Naive thymus-derived CD4-positive, alpha-beta T cell (primary cell): ENCODE results near the gene CADM2. TPM values are rescaled to one million over a fixed set of nuclear protein-coding genes. Genes with fewer than 3 reads are reported as not detected.

Experiments used
- ATAC-seq: fragments of 150-1000 bp; cut with Tn5 transposase; 2 replicates; pipeline ENCODE4 v1.10.0; 2021; ENCODE audit warnings: mild to moderate bottlenecking, moderate library complexity
- CTCF ChIA-PET: fragments of 350-600 bp; sonication (Branson Sonifier 250); formaldehyde crosslinking; loops from one replicate; lab custom pipeline; 2021; ENCODE audit warnings: antibody characterized with exemption; lab: Charles Lee
- POLR2A ChIA-PET: fragments of 350-600 bp; sonication (Branson Sonifier 250); formaldehyde crosslinking; loops from one replicate; lab custom pipeline; 2021; ENCODE audit warnings: antibody characterized with exemption, inconsistent platforms; lab: Charles Lee
- DNase-seq, 9 donors: peaks; one replicate each; pipeline versions ENCODE4 v3.0.0 to v3.0.0-alpha.2; 2020 to 2022; ENCODE audit warnings: mixed read lengths in 1 of 9
- H3K27ac ChIP-seq: one replicate; pipeline ENCODE4 v1.7.0; 2013; ENCODE audit warnings: mild to moderate bottlenecking, low read depth, low read length, moderate library complexity
- H3K27me3 ChIP-seq, 2 donors: one replicate each; pipeline ENCODE4 v1.7.0; 2013; ENCODE audit warnings: low read length in 2 of 2, mild to moderate bottlenecking in 2 of 2, moderate library complexity in 2 of 2; ENCODE audit not compliant: control insufficient read depth in 2 of 2, insufficient read depth in 2 of 2
- H3K36me3 ChIP-seq, 3 experiments: 1 replicate in 2 of 3; 2 replicates in 1 of 3; pipeline ENCODE4 v1.7.0; 2013; ENCODE audit warnings: low read length in 3 of 3, mild to moderate bottlenecking in 3 of 3, moderate library complexity in 1 of 3; ENCODE audit not compliant: insufficient read depth in 3 of 3, control insufficient read depth in 2 of 3
- H3K4me1 ChIP-seq, 2 donors: one replicate each; pipeline ENCODE4 v1.7.0; 2013; ENCODE audit warnings: low read length in 2 of 2, mild to moderate bottlenecking in 2 of 2, moderate library complexity in 1 of 2; ENCODE audit not compliant: control insufficient read depth in 2 of 2, insufficient read depth in 2 of 2
- H3K4me3 ChIP-seq: 2 replicates; pipeline ENCODE4 v1.7.0; 2013; ENCODE audit warnings: mild to moderate bottlenecking, low read length
- H3K9me3 ChIP-seq, 3 experiments: 1 replicate in 2 of 3; 2 replicates in 1 of 3; pipeline ENCODE4 v1.7.0; 2013; ENCODE audit warnings: low read length in 3 of 3; ENCODE audit not compliant: control insufficient read depth in 2 of 3
- H3K27ac Mint-ChIP-seq, 9 donors: one replicate each; pipeline ENCODE4 v1.8.0; 2020 to 2022; ENCODE audit warnings: mixed read lengths in 9 of 9, mild to moderate bottlenecking in 8 of 9, moderate library complexity in 5 of 9, inconsistent platforms in 2 of 9
- H3K27me3 Mint-ChIP-seq, 5 donors: one replicate each; pipeline ENCODE4 v1.8.0; 2021 to 2022; ENCODE audit warnings: mixed read lengths in 5 of 5, mild to moderate bottlenecking in 1 of 5
- H3K36me3 Mint-ChIP-seq, 5 donors: one replicate each; pipeline ENCODE4 v1.8.0; 2020 to 2022; ENCODE audit warnings: mixed read lengths in 5 of 5, mild to moderate bottlenecking in 3 of 5, inconsistent platforms in 1 of 5
- H3K4me1 Mint-ChIP-seq, 7 donors: one replicate each; pipeline ENCODE4 v1.8.0; 2020 to 2022; ENCODE audit warnings: mixed read lengths in 7 of 7, mild to moderate bottlenecking in 3 of 7, inconsistent platforms in 1 of 7
- H3K4me3 Mint-ChIP-seq, 10 donors: one replicate each; pipeline ENCODE4 v1.8.0; 2020 to 2022; ENCODE audit warnings: mild to moderate bottlenecking in 10 of 10, mixed read lengths in 10 of 10, moderate library complexity in 6 of 10, inconsistent platforms in 2 of 10
- H3K9me3 Mint-ChIP-seq, 11 donors: one replicate each; pipeline ENCODE4 v1.8.0; 2020 to 2022; ENCODE audit warnings: mixed read lengths in 11 of 11, mild to moderate bottlenecking in 4 of 11, inconsistent platforms in 1 of 11, moderate library complexity in 1 of 11
- intact Hi-C, 2 donors: fragments of 100-400 bp; cut with micrococcal nuclease; formaldehyde crosslinking; loops; one replicate each; pipeline ENCODE4 v1.15.1; 2023
- polyA plus RNA-seq, 2 donors: library from polyadenylated mRNA; unstranded; fragments of 300-500 nt; fragmentation: Illumina TruSeq; gene quantifications; one replicate each; pipeline ENCODE4 v1.2.3, GENCODE V29; 2021
- total RNA-seq, 6 experiments: library from RNA in 5 of 6; stranded (reverse) in 5 of 6; gene quantifications; 1 replicate in 5 of 6; 2 replicates in 1 of 6; pipeline ENCODE4 v1.2.3 and lab custom pipeline; 2021 to 2026

Gene CADM2
- total and polyA plus RNA-seq, 7 experiments from 2014 or later = 0.40 TPM; not detected in 6

DNA sequence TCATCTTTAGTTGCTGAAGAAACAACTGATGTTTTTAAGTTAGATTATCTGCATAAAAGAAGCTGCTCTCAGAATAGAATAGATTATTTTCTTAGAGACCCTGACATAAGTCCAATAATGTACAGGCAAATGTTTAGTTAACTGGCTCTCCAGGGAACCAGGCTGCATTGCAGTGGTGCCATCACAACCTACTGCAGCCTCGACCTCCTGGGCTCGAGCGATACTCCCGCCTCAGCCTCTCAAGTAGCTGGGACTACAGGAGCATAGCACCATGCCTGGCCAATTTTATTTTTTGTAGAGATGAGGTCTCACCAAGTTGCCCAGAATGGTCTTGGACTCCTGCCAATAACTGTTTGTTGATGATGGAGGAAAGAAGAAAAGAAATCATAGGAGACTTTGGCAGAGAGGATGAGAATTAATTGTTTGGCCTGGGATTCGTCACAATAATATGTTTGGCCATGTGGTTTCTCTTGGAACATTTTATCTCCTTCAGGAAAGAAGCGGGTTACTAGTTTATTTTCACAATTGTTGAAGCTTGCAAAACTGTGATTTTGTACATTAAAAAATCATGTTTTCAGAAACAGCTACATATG is 429.2 kb downstream of the CADM2 start:
- ATAC-seq (no peak), DNase-seq (no peak)
- Histone ChIP-seq H3K9me3 (no peaks in the 10 kb centered on the region), H3K27ac (no peak overlapping the region), H3K36me3 (no peaks in the 10 kb centered on the region), H3K4me3 (no peak overlapping the region), H3K27me3 (no peaks in the 10 kb centered on the region), H3K4me1 (no peaks in the 10 kb centered on the region)
- no peaks in the 10 kb centered on the region for H3K4me1 Mint-ChIP-seq
- no peak overlapping the region for H3K4me3 Mint-ChIP-seq
- peaks cover 0 to 26% (median 3%) of the 10 kb centered on the region in 11 donors for H3K9me3 Mint-ChIP-seq
- H3K27me3 Mint-ChIP-seq = no peaks in the 10 kb centered on the region
- no peaks in the 10 kb centered on the region for H3K36me3 Mint-ChIP-seq
- POLR2A ChIA-PET = no interaction called here
- CTCF ChIA-PET = no interaction called here
- no peak overlapping the region for H3K27ac Mint-ChIP-seq
- intact Hi-C loops = no loop called here

DNA sequence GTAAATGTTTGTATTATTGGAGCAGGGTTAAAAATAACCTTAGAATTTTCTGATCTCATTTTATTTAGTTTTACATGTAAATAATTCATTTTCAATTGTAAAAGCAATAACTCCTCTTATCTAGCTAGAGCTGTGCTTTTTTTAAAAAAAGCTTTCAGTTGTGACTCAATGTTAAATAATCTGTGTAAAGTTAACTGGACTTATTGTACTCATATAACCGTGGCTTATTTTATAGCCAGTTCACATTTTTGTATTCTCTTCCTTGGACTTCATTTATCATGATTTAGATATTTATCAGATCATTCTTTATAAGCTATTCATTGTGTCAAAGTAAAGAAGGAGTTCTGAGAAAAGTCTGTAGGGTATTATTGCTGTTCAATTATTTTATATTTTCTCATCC is 435.6 kb downstream of the CADM2 start:
- Histone ChIP-seq H3K4me1 (no peaks in the 10 kb centered on the region), H3K27me3 (no peaks in the 10 kb centered on the region), H3K36me3 (no peaks in the 10 kb centered on the region), H3K4me3 (no peak overlapping the region), H3K27ac (no peak overlapping the region), H3K9me3 (no peaks in the 10 kb centered on the region)
- Mint-ChIP-seq H3K9me3 (peaks cover 0 to 19% (median 2%) of the 10 kb centered on the region in 11 donors), H3K27me3 (no peaks in the 10 kb centered on the region), H3K4me3 (no peak overlapping the region), H3K36me3 (no peaks in the 10 kb centered on the region), H3K27ac (no peak overlapping the region), H3K4me1 (no peaks in the 10 kb centered on the region)
- DNase-seq = no peak
- ChIA-PET POLR2A (no interaction called here), CTCF (no interaction called here)
- ATAC-seq = no peak
- intact Hi-C loops = no loop called here

DNA sequence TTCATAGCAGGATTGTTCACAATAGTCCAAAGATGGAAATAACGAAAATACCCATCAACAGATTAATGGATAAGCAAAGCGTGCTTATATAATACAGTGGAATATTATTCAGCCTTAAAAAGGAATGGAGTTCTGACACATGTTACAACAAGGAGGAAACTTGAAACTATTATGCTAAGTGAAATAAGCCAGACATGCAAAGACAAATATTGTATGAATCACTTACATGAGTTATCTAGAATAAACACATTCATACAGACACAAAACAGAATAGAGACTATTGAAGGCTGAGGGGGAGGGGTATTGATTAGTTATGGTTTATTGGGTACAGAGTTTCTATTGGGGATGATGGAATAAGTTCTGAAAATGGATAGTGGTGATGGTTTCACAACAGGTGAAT is 438.6 kb downstream of the CADM2 start:
- Histone ChIP-seq H3K4me1 (no peaks in the 10 kb centered on the region), H3K27ac (no peak overlapping the region), H3K9me3 (no peaks in the 10 kb centered on the region), H3K36me3 (no peaks in the 10 kb centered on the region), H3K27me3 (no peaks in the 10 kb centered on the region), H3K4me3 (no peak overlapping the region)
- no peak overlapping the region for H3K4me3 Mint-ChIP-seq
- H3K27me3 Mint-ChIP-seq = no peaks in the 10 kb centered on the region
- no peaks in the 10 kb centered on the region for H3K36me3 Mint-ChIP-seq
- POLR2A ChIA-PET = no interaction called here
- CTCF ChIA-PET = no interaction called here
- intact Hi-C loops = no loop called here
- peaks cover 0 to 14% (median 4%) of the 10 kb centered on the region in 11 donors for H3K9me3 Mint-ChIP-seq
- H3K27ac Mint-ChIP-seq = no peak overlapping the region
- ATAC-seq (no peak), DNase-seq (no peak)
- no peaks in the 10 kb centered on the region for H3K4me1 Mint-ChIP-seq

DNA sequence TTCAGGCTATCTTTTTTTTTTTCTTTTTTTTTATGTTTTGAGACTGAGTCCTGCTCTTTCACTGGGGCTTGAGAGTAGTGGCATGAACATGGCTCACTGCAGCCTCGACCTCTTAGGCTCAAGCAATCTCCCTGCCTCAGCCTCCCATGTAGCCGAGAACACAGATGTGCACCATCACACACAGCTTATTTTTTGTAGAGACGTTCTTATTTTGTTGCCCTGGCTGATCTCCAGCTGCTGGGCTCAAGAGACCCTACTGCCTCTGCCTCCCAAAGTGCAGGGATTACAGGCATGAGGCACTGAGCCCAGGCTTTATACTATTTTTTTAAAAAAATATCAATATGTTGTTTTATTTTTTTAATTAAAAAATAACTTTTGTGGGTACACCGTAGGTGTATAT is 467.3 kb downstream of the CADM2 start:
- H3K4me3 ChIP-seq = no peak overlapping the region
- H3K4me1 Mint-ChIP-seq = no peaks in the 10 kb centered on the region
- H3K36me3 ChIP-seq = no peaks in the 10 kb centered on the region
- intact Hi-C loops = no loop called here
- H3K9me3 ChIP-seq = no peaks in the 10 kb centered on the region
- CTCF ChIA-PET = no interaction called here
- H3K27me3 ChIP-seq = no peaks in the 10 kb centered on the region
- POLR2A ChIA-PET = no interaction called here
- no peak overlapping the region for H3K4me3 Mint-ChIP-seq
- H3K36me3 Mint-ChIP-seq = no peaks in the 10 kb centered on the region
- H3K27me3 Mint-ChIP-seq = no peaks in the 10 kb centered on the region
- DNase-seq (no peak), ATAC-seq (no peak)
- no peak overlapping the region for H3K27ac ChIP-seq
- H3K27ac Mint-ChIP-seq = no peak overlapping the region
- H3K4me1 ChIP-seq = no peaks in the 10 kb centered on the region
- peaks cover 0 to 14% (median 3%) of the 10 kb centered on the region in 11 donors for H3K9me3 Mint-ChIP-seq

DNA sequence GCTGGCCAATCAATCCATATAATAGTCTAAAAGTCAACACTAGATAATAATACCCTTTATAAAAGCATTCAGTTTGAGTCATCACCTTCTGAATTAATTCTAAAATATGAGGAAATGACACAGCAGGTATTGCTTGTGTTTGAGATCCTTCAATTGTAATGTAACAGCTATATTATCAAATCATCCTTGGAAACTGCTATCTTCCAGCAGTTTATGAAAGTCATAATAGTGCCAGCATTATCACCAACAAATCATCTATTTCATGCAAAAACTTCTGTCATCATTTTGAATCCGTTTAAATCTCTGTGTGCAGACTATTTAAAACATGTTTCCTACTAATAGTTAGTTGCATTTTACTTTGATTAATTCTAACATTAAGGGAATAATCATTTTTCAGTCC is 468.7 kb downstream of the CADM2 start:
- CTCF ChIA-PET = no interaction called here
- POLR2A ChIA-PET = no interaction called here
- no peaks in the 10 kb centered on the region for H3K36me3 ChIP-seq
- Mint-ChIP-seq H3K36me3 (no peaks in the 10 kb centered on the region), H3K4me1 (no peaks in the 10 kb centered on the region), H3K9me3 (peaks cover 0 to 24% (median 5%) of the 10 kb centered on the region in 11 donors), H3K4me3 (no peak overlapping the region), H3K27me3 (no peaks in the 10 kb centered on the region), H3K27ac (no peak overlapping the region)
- H3K9me3 ChIP-seq = no peaks in the 10 kb centered on the region
- no peaks in the 10 kb centered on the region for H3K4me1 ChIP-seq
- no peak overlapping the region for H3K4me3 ChIP-seq
- intact Hi-C loops = no loop called here
- ATAC-seq = no peak
- H3K27ac ChIP-seq = no peak overlapping the region
- H3K27me3 ChIP-seq = no peaks in the 10 kb centered on the region
- DNase-seq = no peak

DNA sequence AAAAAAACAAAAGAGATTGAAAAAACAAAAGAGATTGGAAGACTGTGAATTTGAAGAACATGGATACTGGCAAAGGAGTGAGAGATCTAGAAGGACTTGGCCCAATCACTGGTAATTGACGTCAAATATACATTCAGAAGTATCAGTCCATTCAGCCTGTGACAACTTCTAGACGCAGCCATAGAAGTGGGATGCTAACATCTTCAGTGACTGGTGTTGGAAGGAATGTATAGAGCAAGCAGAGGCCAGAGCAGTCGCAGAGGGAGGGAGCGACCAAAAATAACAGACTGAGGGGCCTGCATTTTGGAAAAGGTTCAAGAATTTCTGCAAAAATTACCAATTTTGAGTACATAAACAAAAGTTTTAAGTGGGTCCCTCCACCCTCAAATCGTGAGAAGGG is 473.3 kb downstream of the CADM2 start:
- Mint-ChIP-seq H3K9me3 (peaks cover 2 to 22% (median 5%) of the 10 kb centered on the region in 11 donors), H3K4me1 (no peaks in the 10 kb centered on the region), H3K4me3 (no peak overlapping the region), H3K36me3 (no peaks in the 10 kb centered on the region), H3K27ac (no peak overlapping the region), H3K27me3 (no peaks in the 10 kb centered on the region)
- CTCF ChIA-PET = no interaction called here
- H3K36me3 ChIP-seq = no peaks in the 10 kb centered on the region
- H3K4me1 ChIP-seq = no peaks in the 10 kb centered on the region
- ATAC-seq = no peak
- DNase-seq = no peak
- H3K27me3 ChIP-seq = no peaks in the 10 kb centered on the region
- intact Hi-C loops = no loop called here
- no peak overlapping the region for H3K4me3 ChIP-seq
- POLR2A ChIA-PET = no interaction called here
- H3K27ac ChIP-seq = no peak overlapping the region
- no peaks in the 10 kb centered on the region for H3K9me3 ChIP-seq

DNA sequence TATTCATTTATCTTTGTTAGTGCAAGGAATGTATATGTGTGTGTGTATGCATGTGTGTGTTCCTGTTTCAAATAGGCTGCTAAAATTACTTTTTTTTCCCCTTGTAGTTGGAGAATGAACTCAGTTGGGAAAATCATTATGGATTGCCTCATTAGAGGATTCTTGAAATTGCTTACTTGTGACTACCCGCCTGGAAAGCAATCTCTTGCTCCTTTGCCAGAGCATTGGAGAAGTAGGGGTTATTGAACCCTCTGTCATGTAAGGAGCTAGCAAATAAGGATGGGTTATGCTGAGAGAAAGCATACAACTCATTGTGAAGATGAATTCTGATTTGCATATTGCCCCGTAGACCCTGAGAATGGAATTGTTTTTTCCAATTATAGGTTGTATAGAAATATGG is 474.5 kb downstream of the CADM2 start:
- Histone ChIP-seq H3K4me1 (no peaks in the 10 kb centered on the region), H3K4me3 (no peak overlapping the region), H3K27ac (no peak overlapping the region), H3K27me3 (no peaks in the 10 kb centered on the region), H3K9me3 (no peaks in the 10 kb centered on the region), H3K36me3 (no peaks in the 10 kb centered on the region)
- ATAC-seq = no peak
- no peaks in the 10 kb centered on the region for H3K36me3 Mint-ChIP-seq
- no peak overlapping the region for H3K27ac Mint-ChIP-seq
- CTCF ChIA-PET = no interaction called here
- intact Hi-C loops = no loop called here
- H3K4me3 Mint-ChIP-seq = no peak overlapping the region
- DNase-seq = no peak
- H3K4me1 Mint-ChIP-seq = no peaks in the 10 kb centered on the region
- H3K27me3 Mint-ChIP-seq = no peaks in the 10 kb centered on the region
- peaks cover 2 to 23% (median 5%) of the 10 kb centered on the region in 11 donors for H3K9me3 Mint-ChIP-seq
- POLR2A ChIA-PET = no interaction called here
